ENCODE results near the gene CDH26. TPM values are rescaled to one million over a fixed set of nuclear protein-coding genes. Genes with fewer than 3 reads are reported as not detected.

The CDH26 gene
- total and polyA plus RNA-seq, 12 donors = 0.34 to 2.4 (median 0.89) TPM

- no peak for DNase-seq
Observed at GRCh38 chr20:60000271-60001042, 42.2 kb downstream of the CDH26 start.

GRCh38 chr20:60001108-60001507 is 42.9 kb downstream of the CDH26 start:
- no peak overlapping the region for H3K4me3 ChIP-seq
- H3K4me1 ChIP-seq = peaks cover 0 to 2% (median 0%) of the 10 kb centered on the region in 9 donors
- no peak overlapping the region for H3K27ac ChIP-seq
- 72 to 77% methylated on average over 11 of the region's 11 CpGs for WGBS, 2 donors
- TF ChIP-seq, protein P1, sequence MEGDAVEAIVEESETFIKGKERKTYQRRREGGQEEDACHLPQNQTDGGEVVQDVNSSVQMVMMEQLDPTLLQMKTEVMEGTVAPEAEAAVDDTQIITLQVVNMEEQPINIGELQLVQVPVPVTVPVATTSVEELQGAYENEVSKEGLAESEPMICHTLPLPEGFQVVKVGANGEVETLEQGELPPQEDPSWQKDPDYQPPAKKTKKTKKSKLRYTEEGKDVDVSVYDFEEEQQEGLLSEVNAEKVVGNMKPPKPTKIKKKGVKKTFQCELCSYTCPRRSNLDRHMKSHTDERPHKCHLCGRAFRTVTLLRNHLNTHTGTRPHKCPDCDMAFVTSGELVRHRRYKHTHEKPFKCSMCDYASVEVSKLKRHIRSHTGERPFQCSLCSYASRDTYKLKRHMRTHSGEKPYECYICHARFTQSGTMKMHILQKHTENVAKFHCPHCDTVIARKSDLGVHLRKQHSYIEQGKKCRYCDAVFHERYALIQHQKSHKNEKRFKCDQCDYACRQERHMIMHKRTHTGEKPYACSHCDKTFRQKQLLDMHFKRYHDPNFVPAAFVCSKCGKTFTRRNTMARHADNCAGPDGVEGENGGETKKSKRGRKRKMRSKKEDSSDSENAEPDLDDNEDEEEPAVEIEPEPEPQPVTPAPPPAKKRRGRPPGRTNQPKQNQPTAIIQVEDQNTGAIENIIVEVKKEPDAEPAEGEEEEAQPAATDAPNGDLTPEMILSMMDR (IDR thresholded peaks at IDR 0.05) = no peak
- no peaks in the 10 kb centered on the region for H3K27me3 ChIP-seq
- peaks cover 0 to 3% (median 0%) of the 10 kb centered on the region in 9 donors for H3K36me3 ChIP-seq
- no peaks in the 10 kb centered on the region for H3K9me3 ChIP-seq
- DNase-seq (no peak), ATAC-seq (peak in 2 of 8 donors; percentile 58 to 63)
- intact Hi-C loops (cut with DNase I) = no loop called here

More at GRCh38 chr20:60000271-60001042, 42.2 kb downstream of the CDH26 start:
- H3K27me3 ChIP-seq = no peaks in the 10 kb centered on the region
- H3K27ac ChIP-seq = no peak overlapping the region
- 87% methylated on average over 8 of the region's 8 CpGs for WGBS, 2 donors
- intact Hi-C loops (cut with DNase I) = no loop called here
- H3K4me1 ChIP-seq = peaks cover 0 to 8% (median 0%) of the 10 kb centered on the region in 9 donors
- ATAC-seq = no peak
- peaks cover 0 to 3% (median 0%) of the 10 kb centered on the region in 9 donors for H3K36me3 ChIP-seq
- H3K9me3 ChIP-seq = no peaks in the 10 kb centered on the region
- TF ChIP-seq, protein P1 (IDR thresholded peaks at IDR 0.05) = no peak
- no peak overlapping the region for H3K4me3 ChIP-seq

- peaks cover 0 to 13% (median 9%) of the 10 kb centered on the region in 9 donors for H3K4me1 ChIP-seq
- intact Hi-C loops (cut with DNase I) = no loop called here
- DNase-seq = no peak
- no peaks in the 10 kb centered on the region for H3K27me3 ChIP-seq
- TF ChIP-seq, protein P1 (IDR thresholded peaks at IDR 0.05) = no peak
- H3K4me3 ChIP-seq = no peak overlapping the region
- WGBS, 2 donors = 77 to 91% methylated on average over 4 of the region's 4 CpGs
- no peaks in the 10 kb centered on the region for H3K36me3 ChIP-seq
- no peaks in the 10 kb centered on the region for H3K9me3 ChIP-seq
- no peak overlapping the region for H3K27ac ChIP-seq
- no peak for ATAC-seq
Observed at GRCh38 chr20:60003776-60004175, 45.6 kb downstream of the CDH26 start.

DNA sequence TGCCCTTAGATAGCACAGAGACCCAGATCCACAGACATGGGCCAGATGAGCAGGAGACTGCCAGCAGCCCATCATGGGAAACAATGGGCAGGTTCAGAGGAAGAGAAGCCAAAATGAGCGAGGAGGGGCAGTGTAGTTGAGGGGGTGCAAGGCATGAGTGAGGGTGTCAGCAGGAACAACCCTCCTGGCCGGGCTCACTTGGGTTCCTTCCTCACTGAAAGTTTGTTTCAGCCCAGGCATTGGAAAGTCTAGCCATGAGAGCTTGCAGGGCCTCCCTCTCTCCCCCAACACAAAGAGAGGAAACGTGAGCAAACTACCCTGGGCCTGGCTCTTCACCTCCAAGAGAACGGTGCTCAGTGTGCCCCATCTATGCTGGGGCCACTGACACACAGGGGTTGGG is 48.0 kb downstream of the CDH26 start:
- ATAC-seq (no peak), DNase-seq (no peak)
- Histone ChIP-seq H3K4me1 (peaks cover 0 to 13% (median 9%) of the 10 kb centered on the region in 9 donors), H3K36me3 (no peaks in the 10 kb centered on the region), H3K27ac (no peak overlapping the region), H3K4me3 (no peak overlapping the region), H3K27me3 (no peaks in the 10 kb centered on the region), H3K9me3 (no peaks in the 10 kb centered on the region)
- intact Hi-C loops (cut with DNase I) = no loop called here
- WGBS, 2 donors = 81 to 93% methylated on average over 4 of the region's 4 CpGs
- TF ChIP-seq, protein P1 (IDR thresholded peaks at IDR 0.05) = no peak
